HG03045 (cell line): ENCODE data around the gene IGFN1.

Source experiments
- ATAC-seq: cut with Tn5 transposase; IDR thresholded peaks from one replicate; pipeline ENCODE4 v1.9.1; 2021; ENCODE audit warnings: mild to moderate bottlenecking, moderate library complexity; ENCODE audit not compliant: unreplicated experiment

IGFN1 gene

DNA sequence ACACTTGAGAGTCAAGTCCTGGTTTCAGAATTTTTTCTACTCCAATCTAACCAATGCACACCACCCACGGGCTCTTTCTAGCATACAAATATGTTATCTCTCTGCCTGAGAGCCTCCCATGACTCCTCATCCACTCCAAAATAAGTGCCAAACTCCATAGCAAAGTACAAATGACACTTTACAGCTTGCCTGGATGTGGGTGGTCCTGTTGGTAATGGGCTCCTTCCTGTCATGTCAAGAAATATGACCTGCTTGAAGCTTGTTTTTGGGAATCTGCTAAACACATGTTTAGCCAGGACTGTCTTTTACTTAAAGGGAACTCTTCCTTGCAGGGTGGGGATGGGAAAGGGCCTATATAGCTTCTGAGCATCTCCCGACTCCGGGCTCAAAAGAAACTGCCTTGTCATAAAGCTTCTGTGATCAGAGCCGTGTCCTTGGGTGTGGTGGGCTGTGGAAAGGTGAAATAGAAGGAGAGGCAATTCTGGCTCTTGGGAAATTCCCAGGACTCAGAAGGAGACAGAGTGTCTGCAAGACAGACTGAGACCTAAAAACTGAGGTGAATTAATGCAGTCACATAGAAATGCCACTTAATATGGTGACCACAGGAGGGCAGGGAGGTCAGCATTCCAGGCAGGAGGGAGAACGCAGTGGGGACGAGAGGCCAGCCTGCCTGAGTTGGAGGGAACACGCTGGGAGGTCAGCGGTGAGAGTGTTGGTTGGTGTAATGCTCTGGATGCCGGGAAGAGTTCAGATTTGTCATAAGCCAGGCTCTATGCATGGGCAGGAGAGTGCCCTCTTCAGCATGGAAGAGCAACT lies 6.1 kb upstream of the IGFN1 start:
- no peak for ATAC-seq

DNA sequence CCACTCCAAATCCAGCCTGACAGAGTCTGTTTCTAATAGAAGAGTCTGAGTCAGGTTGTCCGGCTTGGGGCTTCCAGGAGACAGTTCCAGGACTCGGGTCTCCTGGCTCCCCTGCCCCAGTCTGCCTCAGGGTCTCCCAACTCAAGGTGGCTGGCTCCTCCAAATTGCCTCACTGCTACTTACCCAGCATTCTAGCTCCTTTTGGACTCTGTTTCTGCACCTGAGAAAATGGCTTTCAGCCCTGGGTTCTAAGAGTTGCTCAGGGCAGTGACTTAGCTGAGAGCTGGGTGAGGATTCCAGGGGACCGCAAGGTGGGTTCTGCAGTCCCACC lies 5.5 kb upstream of the IGFN1 start:
- no peak for ATAC-seq

DNA sequence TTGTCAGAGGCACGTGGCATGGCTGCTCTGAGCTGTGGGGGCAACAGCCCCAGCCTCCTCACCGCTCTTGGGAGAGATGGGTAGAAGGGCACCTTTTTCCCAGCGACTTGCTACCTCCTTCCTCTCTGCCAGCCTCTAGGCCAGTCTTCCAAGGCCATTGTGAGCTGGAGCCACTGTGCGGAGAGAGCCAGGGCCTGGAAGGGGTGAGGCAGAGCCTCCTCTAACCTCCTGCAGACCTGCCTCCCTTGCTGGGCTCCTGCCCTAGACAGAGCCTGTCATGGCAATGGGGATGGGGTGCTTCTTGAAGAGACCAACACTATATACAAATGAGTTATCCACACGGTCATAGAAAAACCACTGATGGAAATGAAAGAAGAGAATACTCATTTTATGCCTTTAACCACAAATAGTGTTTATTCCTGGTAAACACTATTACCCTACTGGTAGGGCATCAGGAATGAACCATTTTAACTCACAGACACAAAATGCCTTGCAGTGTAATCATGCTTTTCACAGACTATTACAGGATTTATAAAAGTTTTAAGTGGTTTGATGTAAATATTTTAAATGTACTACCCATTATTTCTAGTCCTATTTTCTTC lies 5.0 kb upstream of the IGFN1 start:
- ATAC-seq: no peak

GRCh38 chr1:201186192-201186591 lies 4.4 kb upstream of the IGFN1 start:
- ATAC-seq: no peak

DNA sequence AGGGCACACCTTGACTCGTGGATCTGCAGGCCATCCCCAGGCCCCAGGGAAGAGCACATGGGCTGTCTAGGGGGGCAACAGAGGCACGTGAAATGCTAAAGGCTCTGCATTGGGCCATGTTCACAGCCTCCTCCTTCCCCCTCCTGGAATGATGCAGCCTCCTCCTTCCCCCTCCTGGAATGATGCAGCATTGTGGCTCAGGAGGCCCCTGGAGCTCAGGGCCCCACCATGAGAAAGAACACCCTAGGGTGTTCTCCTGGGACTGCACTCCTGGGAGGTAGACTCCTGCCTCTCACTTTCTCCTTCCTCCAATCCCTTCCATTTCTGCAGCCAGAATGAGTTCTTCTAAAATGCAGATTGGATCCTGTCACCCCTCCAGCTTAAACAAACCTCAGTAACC lies 1.5 kb upstream of the IGFN1 start:
- ATAC-seq: no peak

- ATAC-seq: no peak
Observed at GRCh38 chr1:201190005-201190404, 619 bp upstream of the IGFN1 start.

DNA sequence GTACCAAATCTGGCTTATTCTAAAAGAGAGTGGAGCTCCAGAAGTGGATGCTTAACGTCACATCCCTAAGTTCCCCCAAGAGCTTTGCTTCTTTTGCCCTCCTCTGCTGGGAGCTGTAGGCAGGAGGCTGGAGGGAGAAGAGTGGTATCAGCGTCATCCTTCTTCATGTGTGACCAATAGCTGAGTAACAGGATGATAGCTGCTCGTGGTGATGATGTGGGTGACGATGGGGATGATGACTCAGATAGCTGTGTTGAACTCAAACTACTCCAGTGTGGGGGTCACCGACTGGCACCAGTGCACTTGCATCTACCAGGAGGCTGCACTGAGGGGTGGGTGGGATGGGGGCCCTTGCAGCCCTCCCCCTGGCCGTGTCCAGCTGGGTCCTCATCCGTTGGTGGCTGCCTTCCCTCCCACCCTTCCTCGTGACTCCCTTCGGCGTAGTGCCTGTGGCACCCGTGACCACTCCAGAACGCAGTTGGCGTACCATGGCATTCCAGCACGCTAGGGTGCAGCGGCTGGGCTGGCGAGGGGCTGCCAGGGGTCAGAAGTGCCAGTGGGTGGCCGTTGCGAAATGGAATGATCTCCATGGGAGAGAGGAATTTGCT lies 1.1 kb downstream of the IGFN1 start:
- ATAC-seq: no peak

- no peak for ATAC-seq
Observed at GRCh38 chr1:201192261-201192788, 1.7 kb downstream of the IGFN1 start.

GRCh38 chr1:201194046-201194445 lies 3.4 kb downstream of the IGFN1 start:
- no peak for ATAC-seq

GRCh38 chr1:201198598-201198997 lies 8.0 kb downstream of the IGFN1 start:
- no peak for ATAC-seq

DNA sequence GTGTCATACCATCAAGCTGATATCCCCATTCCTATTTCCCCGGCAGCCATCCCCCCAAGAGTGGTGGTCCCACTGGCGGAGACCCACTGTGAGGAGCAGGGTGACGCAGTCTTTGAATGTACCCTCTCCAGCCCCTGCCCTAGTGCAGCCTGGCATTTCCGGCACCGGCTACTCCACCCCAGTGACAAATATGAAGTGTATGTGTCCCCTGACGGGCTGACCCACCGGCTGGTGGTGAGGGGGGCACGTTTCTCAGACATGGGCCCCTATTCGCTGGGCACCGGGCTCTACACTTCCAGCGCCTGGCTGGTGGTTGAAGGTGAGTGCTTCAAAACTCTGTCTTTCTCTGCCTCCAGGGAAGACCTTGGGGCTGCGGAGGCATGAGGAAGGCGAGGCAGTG lies 14.4 kb downstream of the IGFN1 start:
- ATAC-seq: no peak

DNA sequence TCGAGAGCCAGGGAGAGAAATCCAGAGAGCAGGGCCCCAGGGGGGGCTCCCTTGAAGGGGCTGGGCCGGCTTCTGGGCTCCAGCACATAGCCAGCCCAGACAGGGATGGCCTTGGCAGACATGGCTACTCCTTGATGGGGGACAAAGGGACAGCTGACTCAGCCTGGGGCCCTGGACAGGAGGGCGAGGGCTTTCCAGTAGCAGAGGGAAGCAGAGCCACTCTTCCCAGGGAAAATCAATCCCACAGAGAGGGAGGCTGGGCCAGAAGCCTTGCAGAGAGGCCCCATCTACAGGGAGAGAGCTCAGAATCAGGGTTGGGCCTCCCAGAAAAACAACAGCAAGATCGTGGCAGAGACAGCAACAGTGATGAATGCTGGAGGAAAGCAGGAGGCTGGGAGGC lies 15.6 kb downstream of the IGFN1 start:
- no peak for ATAC-seq

DNA sequence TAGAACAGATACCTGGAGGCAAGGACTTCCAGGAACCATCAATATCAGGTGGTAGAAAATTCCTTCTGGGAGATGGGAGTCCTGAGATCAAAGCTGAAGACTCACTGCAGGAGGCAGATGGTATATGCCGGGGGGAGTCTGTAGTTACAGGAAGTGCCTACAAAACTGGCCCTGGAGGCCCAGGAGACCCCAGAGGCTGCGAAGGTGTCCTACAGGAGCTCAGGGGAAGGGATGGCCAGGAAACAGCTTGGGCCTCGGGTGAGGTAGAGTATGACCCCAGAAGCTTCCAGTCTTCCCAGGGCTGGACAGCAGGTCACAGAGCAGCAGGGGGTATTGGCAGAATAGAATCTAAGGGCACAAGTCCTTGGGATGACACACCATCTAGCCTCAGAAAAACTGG lies 16.4 kb downstream of the IGFN1 start:
- ATAC-seq: no peak

DNA sequence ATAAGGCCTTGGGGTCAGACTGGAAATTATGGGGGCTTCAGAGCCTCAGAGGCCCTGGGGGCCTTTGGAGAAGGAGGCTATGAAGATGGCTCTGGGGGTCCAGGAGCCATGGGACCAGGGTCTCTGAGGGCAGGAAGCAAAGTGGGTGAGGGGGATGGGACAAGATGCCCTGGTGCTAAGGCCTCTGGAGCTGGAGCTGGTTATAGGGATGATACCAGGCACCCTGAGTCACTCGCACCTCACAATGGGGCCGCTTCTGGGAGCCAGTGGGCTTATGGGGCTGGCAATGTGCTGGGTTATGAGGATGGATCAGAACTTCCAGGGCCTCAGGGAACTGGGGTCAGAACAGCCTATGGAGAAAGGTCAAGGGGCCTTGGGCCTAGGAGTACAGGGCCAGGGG lies 17.6 kb downstream of the IGFN1 start:
- ATAC-seq: no peak

GRCh38 chr1:201212056-201212455 lies 21.4 kb downstream of the IGFN1 start:
- no peak for ATAC-seq

- ATAC-seq: no peak
Observed at GRCh38 chr1:201212461-201213055, 21.9 kb downstream of the IGFN1 start.

- no peak for ATAC-seq
Observed at GRCh38 chr1:201213106-201213770, 22.6 kb downstream of the IGFN1 start.

DNA sequence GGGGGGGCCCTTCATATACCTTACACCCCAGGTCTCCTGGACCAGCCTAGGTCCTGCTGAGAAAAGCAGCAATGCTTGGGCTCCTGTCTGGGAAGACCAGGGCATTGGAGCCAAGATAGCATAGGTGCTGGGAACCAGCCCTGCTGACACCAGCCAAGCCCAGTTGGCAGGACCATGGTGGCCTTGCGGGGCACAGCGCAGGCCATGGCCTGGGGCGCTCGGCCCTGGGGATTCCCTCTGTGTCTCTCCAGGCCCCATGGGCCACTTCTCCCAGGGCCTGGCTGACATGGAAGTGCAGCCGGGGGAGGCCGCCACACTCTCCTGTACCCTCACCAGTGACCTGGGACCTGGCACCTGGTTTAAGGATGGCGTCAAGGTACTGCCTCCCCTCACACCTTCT lies 23.3 kb downstream of the IGFN1 start:
- no peak for ATAC-seq

DNA sequence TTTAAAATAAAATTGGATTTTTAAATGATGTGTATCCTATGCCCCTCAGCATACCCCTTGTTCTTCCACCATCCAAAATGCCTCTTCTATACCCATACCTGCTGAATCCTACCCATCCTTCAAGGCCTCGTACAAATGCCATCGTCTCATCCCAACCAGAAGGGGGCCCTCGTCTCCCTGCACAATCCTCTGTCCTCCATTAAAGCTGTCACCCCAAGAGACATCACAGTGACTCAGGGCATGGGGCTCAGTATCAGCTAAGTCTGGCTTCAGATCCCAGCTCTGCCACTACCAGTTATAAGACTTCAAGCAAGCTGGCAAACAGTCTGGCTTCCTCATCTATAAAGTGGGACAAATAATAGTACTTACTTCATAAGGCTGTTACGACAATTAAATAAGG lies 23.8 kb downstream of the IGFN1 start:
- no peak for ATAC-seq

GRCh38 chr1:201214886-201215285 lies 24.3 kb downstream of the IGFN1 start:
- no peak for ATAC-seq
